ENCODE measurements around the gene KIF21B.
"Not testable (repeated sequence)": the region's sequence is repeated elsewhere in the genome, so short reads cannot be mapped to it uniquely, and the experiment has no call there.

The KIF21B gene

DNA sequence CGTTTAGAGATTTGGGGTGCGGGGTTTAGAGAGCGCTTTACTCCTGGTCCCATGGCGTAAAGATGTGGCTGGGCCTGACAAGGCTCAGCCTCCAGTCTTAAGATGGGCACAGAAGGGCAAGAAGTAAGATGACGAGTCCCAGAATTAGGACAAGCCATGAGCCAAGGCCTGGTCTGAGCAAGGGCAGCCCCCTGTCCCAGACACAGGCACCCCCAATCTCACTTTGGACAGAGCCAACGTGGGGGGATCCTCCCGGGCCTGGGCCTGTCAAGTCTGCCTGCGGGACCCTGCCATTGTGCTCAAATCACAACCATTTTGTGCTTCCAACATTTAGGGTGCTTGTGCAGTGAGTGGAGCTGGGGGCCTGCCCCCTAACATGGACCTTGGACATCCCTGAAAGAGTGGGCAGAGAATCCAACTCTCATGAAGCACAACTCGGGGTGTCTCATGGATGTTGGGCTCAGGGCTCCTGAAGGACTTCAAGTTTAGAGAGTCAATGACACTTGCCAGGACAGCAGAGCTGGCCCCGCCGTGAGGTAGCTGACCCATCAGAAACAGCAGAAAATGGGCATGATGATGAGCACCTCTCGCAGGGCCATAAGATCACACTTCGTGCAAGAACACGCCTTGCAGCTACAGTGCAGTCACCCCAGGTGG lies 52.6 kb downstream of the KIF21B start:
- no peak for DNase-seq

DNA sequence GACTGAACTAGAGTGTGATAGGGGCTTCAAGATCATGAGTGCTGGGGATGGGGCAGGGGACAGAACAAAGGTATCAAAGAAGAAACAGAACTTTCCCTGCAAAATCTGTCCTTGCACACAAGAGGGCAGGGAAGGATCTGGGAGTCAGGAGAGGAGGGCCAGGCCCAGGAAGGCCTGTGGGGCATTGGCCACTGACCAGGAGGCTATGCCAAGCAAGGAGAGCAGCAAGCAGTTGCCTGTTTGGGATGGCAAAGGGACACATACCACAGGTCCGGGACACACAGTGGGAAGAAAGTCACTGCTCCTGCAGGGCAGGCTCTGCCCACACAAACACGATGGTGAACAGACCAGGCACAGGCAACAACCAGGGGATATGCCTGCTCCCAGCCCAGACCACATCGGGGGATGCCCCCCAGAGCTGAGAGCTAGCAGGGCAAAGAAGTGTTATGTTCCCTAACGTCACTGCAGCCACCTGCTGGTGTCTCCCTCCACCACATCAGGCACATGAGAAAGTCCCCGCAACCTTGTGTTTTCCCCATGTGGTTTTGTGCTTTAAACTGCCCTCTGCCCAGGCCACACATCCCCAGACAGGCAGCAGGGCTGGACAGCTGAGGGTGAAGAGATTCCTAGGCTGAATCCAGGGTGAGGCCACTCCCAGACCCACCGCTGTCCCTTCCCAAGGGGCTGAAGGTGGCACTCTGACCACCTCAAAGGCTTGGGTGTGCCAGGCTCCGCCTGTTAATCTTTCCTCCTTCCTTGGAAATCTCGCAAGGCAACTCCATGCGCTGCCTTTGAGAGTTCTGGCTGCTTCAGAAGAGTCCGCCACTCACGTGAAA lies 53.6 kb downstream of the KIF21B start:
- no peak for DNase-seq

DNA sequence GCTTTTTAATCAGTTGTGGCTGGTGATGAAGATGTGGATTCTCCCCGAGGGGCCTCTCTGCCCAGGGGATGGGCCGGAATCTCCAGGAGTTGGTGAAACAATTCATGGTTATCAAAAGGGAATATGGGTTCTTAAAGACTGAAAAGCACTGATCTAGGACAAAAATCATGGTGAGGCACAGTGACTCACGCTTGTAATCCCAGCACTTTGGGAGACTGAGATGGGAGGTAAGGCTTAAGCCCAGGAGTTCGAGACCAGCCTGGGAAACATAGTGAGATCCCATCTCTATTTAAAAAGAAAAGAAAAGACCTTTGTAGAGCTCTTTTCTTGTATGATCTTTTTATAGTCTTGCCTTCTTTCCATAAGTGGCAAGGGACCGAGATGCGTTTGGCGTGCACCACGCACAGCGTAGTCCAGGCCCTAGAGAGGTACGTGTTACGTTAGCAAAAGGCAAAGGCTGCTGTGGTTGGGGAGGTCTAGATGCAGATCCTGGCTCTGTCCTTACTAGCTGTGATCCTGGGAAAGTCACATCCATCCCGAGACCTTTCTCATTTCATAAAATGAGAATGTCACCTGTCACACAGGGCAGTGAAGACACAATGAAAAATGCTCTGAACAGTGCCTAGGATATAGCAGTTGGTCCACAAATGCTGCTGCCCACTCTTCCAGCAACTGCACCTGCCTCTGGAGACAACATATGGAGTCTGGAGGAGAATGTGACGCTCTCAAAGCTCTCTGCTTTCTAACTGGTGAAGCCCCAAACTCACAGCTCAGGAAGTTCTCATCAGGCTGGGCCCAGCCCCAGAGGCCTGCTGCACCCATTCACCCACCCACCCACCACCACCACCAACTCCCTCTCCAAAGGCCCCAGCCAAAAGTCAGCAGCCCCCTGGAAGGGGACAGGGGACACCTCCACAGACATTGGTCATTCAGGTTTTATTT lies 54.8 kb downstream of the KIF21B start:
- DNase-seq = no peak

DNA sequence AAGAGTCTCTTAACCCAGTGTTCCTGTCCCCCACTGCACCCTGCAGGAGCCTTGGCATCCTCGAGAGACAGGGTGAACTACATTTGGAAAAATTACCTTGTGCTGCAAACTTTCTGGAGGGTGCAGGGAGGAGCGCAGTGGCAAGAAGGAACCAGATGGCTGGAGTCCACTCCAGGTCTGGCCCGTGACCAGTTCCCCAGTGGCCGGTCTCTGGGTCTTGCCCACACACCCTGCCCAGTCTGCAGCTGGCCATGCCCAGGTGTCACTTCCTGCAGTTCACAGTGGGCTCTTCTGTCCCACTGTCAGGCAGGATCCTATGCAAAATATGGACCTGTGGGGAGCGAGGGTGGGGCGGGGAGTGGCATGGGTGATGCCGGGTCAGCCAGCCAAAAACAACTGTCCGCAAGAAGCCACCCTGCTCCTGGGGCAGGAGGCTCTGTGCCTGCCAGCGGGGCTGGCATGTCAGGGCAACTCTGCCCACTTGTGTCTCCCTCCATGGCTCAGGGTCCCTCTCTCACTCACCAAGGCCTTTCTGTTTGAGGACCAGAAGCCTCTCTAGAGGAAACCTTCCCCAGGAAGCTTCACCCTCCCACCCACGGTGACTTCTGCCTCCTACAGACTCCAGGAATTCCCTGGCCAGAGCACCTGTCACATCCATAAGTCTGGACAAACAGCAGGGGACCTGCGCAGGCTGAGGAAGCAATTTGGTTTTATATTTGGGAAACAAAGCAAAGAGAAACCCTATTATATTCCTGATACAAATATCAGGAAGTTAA lies 55.6 kb downstream of the KIF21B start:
- DNase-seq = no peak

DNA sequence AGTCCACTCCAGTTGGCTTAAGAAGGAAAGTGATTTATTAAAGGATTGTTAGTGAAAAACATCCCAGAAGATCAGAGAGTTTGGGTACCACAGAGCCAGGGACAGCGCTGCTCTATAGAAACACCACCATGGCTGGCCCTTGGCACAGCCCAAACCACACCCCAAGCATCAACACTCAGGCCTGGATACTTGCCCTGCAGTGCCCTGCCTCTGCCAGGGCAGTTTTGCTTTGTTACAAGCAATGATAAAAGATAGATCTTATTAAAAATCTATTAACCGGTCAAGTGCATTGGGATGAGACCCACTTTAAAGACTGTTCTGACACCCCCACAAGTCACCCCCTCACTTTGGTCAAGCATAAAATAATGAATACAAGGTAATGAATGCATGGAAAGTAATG lies 56.6 kb downstream of the KIF21B start:
- no peak for DNase-seq

DNA sequence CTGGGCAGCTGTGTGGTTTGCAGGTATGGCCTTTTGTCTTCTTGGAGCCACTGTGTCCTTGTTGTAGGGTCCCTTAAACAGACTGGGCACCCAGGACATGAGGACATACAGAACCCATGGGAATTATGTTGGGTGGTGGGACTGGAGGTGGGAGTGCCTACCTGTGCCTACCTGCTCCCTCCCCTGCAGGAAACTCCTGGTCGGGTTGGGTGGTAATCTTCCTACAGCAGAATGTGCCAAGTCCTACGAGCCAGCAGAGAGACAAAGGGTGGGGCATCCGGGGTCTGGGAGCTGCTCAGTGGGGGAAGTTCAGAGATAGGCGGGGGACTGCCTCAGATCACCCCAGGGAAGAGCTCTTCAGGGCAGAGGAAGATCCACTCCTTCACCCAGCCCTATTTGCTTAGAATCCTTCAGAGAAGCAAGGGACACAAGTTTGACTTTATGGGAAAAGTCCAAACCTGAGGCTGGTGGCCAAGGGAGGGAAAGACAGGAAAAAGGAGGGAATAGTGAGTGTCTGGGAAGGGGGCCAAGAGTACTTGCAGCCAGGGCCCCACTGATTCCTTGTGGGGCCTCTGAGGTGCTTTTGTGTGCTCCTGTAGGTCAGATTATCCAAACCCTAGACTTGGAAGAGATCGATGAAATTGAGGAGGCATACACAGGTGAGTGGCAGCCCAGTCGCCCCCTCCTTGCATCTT lies 58.3 kb downstream of the KIF21B start:
- DNase-seq = no peak

DNA sequence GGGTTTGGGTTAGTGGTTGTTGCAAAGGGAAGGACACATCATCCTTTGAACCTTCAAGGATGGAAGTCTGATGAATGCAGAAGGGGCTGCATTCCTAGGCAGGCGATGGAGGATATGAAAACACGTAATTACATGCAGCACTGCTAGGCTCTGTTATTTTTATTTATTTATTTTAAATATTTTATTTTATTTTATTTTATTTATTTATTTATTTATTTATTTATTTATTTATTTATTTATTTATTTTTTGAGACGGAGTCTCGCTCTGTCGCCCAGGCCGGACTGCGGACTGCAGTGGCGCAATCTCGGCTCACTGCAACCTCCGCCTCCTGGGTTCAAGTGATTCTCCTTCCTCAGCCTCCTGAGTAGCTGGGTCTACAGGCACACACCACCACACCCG lies 59.6 kb downstream of the KIF21B start:
- DNase-seq = not testable (repeated sequence)

DNA sequence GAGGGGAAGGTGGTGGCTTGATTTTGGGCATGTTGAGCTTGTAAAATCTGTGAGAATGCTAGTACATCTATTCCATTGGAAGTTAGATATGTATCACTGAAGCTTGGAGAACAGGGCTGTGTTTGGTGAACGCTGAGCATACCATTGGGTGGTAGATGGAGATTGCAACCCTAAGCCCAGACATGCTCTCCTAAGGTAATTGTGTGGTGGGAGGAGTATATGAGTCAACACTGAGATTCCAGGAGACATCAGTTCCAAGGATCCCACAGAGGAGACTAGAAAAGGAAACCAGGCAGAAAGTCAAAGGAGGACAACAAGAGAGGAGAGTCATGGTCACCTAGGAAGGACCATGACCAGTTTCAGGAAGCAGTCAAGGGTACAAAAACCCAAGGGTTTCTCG lies 60.4 kb downstream of the KIF21B start:
- no peak for DNase-seq

DNA sequence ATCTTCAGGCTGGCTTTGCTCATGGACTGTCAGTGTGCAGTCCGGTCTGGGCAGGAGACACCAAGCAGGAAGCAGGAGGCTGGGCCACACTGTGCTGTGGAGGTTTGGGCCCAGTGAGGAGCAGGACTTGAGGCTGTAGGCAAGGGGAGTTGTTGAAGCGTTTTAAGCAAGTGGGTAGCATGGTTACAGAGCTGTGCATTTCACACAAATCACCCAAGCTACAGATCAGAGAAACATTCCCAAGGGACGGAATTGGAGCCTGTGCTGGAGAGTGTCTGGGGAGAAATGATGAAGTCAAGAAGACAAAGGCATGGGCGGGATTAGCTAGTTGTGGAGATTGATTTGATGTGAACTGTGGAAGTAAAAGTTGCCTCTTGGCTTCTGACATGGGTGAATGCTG lies 60.9 kb downstream of the KIF21B start:
- no peak for DNase-seq

DNA sequence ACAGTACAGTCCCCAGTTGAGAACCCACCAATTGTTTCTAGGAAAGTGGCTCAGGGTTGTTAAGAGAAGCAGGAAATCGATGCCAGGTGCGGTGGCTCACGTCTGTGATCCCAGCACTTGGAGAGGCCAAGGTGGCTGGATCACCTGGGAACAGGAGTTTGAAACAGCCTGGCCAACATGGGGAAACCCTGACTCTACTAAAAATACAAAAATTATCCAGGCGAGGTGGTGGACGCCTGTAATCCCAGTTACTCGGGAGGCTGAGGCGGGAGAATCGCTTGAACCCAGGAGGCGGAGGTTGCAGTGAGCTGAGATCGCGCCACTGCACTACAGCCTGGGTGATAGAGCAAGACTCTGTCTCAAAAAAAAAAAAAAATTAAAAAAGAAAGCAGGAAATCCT lies 61.4 kb downstream of the KIF21B start:
- DNase-seq = not testable (repeated sequence)

DNA sequence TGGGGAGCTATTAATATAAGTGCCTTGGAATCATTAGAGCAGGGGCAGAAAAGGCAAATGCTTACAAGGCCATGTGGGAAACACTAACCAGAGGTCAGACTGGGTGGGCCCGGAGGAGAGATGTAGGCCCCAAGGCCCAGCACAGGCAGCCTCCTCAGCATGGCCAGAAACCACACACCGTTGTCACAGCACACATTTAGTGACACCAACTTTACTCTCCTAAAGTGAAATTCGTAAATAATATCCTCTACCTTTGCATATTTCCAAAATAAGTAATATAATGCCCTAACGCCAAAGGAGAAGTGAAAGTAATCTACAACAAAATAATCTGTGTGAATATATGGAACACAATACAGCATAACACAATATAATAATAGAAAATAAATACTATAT lies 62.6 kb downstream of the KIF21B start:
- DNase-seq = no peak

DNA sequence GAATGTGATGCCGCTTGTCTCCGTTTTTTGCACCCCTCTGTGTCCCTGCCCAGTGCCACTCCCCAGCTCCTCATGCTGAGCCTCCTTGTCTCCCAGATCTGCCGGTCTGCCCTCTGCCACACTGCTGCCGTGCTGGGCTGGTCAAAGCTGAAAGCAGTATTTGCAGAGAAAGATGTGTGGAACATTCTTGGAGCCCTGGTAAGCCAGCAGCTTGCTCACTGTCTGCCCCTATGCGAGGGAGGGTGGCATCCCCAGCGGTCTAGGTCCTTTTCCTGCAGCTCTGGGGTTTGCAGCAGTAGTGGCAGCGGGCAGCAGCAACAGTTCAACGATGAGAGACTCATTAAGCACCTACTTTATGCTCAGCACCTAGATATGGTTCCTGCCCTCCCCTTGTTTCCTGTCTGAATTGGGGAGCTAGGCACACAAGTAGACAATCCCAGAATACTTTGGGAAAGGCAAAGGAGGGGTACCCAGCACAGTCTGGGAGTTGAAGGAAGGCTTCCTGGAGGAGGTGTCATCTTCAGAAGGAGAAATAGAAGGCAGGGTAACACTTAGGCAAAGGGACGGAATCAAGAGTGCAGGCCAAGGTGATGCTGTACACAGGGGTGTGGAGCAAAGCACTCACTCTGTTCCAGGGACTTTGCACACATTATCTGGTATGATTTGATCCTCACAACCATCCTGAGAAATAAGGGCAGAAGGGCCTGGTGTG lies 63.1 kb downstream of the KIF21B start:
- no peak for DNase-seq

DNA sequence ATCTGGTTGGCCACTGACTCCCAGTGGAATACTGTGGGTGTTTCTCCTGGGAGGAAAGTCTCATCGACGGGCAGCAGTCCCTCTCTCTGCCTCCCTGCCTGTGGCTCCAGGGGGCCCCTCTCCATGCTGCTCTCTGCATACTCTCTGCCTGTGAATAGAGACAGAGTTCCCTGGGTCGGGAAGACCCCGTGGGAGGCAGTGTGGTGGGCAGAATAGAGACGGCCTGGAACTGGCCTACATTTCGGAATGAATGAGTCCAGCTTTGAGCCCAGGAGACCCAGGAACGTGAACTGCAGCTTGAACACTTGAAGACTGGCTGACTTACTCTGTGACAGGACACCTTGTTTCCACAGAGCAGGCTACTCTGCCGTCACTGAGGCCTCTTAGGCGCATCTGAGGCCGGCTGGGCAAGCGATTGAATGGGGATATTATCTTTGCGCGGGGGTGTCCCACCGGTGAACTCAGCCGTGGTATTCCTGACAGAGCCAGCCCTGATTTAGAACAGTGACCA lies 64.0 kb downstream of the KIF21B start:
- no peak for DNase-seq

DNA sequence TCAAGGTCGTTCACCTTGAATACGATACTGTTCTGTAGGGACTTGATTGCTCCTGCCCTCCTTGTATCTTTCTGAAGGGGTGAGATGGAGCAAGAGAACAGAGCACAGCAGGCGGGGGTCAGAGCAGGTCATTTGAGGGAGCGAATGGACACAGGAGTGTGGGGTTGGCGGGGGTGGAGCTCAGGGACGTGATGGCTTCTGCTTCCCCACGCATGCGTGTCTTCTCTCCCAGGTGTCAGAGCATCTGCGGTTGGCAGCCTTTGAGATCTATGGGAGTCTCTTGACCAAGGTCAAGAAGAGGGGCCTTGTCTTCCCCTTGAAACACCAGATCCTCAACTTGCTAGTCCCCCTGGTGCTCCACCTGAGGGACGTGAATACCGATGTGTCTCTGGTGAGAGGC lies 64.9 kb downstream of the KIF21B start:
- no peak for DNase-seq

DNA sequence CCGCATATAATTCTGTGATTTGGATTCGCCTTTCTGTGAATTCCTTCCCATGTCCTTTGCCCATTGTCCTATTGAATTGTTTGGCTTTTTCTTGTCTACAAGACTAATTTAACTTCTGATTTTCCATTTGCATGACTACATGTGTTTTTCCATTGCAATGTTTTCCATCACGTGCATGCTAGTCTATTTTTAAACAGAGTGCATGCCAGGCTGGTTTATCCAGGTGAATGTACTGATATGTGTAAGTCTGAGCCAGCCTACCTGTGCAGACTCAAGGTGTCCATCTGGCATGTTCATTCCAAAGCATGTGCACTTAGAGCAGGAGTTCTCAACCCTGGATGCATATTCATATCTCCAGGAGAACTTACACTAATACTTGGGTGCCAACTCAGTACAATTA lies 69.1 kb downstream of the KIF21B start:
- DNase-seq = no peak

DNA sequence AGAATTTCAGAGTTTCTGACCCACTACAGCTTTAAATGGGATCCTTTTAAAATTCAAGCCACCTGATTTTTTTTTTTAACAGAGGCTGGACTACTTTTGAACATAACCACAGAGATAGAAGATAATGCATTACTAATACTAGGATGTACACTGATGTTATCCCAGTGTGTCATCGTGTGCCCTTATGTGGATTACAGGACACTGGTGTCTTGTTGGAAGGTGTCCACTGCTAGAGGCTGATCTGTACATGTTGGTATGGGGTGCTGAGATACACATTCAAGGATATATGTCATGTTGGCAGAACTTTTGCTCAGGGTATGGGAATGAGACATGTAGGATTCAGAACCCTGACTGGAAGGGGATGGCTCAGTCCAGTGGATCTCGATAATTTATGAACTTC lies 72.5 kb downstream of the KIF21B start:
- DNase-seq = no peak

DNA sequence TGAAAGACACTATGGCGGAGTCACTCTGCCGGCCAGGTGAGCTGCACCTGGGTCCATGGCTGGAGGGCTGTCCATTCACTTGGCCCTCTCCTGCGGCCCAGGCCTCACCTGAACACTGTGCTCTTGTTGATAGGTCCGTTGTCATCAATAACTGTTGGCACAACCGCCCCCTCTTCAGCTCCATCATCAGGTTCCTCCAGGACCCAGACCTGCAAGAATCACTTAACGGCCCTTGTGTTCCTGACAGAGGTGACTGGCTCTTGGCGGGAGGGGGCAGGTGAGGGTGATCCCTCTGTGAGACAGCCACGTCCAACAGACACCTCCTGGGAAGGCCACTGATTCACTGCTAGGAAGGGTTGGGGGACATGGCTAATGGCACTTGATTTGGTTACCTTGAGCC lies 73.9 kb downstream of the KIF21B start:
- no peak for DNase-seq

DNA sequence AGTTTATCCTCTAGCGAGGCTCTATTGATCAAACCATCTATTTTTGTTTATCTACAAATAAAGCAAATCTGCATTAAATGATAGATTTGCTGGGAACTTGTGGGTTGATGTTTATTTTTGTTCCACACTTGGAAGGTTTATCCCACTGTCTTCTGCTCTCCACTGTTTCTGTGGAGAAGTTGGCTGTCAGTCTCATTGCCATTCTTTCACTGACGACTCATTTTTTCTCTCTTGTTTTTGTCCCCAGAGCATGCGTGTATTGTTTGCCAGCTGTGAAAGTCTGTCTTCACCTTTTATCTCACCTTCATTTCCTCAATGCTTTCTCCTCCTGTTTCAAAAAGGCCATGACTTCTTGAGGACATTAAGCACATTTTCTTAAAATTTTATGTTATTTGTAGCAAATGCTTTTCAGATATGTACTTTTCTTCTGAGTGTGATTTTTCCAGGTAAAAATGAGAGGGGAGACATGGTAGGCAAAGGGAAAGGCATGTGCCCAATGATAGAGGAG lies 76.4 kb downstream of the KIF21B start:
- no peak for DNase-seq

DNA sequence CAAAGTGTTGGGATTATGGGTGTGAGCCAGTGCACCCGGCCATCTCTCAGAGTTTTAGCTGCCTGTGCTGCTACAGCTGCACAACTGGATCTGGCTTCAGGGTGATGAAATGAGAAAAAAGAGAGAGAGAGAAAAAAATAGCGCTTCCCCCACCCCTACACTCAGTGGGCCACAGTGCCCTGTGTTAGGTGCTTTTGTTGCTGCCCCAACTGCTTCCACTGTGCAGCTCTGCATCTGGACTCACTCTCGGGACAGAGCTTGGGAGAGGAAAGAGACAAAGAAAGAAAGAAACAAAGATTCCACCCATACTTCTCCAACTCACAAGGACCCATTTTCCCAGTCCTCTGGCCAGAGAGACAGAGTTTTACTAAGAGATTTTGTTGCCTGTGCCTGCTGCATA lies 78.4 kb downstream of the KIF21B start:
- DNase-seq = no peak

DNA sequence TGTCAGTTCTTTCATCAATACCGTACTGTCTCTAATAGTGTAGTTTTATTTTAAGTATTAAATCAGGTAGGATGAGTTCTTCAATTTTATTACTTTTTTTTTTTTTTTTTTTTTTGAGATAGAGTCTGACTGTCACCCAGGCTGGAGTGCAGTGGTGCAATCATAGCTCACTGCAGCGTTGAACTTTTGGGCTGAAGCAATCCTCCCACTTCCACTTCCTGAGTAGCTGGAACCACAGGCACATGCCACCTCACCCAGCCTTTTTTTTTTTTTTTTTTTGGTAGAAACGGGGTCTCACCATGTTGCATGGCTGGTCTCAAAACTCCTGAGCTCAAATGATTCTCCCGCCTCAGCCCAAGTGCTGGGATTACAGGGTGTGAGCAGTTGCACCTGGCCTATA lies 84.6 kb downstream of the KIF21B start:
- DNase-seq = no peak

Data from stimulated activated CD4-positive, alpha-beta T cell treated with anti-CD3 and anti-CD28 coated beads, Interleukin-2, amount 100 ng/mL, for 48 hours (primary cell).